Naive thymus-derived CD4-positive, alpha-beta T cell (primary cell): ENCODE measurements around the gene ATF6. TPM values are rescaled to one million over a fixed set of nuclear protein-coding genes. Genes with fewer than 3 reads are reported as not detected.

Source experiments
- ATAC-seq: fragments of 150-1000 bp; cut with Tn5 transposase; 2 replicates; pipeline ENCODE4 v1.10.0; 2021; ENCODE audit warnings: mild to moderate bottlenecking, moderate library complexity
- CTCF ChIA-PET: fragments of 350-600 bp; sonication (Branson Sonifier 250); formaldehyde crosslinking; loops from one replicate; lab custom pipeline; 2021; ENCODE audit warnings: antibody characterized with exemption; lab: Charles Lee
- POLR2A ChIA-PET: fragments of 350-600 bp; sonication (Branson Sonifier 250); formaldehyde crosslinking; loops from one replicate; lab custom pipeline; 2021; ENCODE audit warnings: antibody characterized with exemption, inconsistent platforms; lab: Charles Lee
- DNase-seq, 9 donors: peaks; one replicate each; pipeline versions ENCODE4 v3.0.0 to v3.0.0-alpha.2; 2020 to 2022; ENCODE audit warnings: mixed read lengths in 1 of 9
- H3K27ac ChIP-seq: one replicate; pipeline ENCODE4 v1.7.0; 2013; ENCODE audit warnings: mild to moderate bottlenecking, low read depth, low read length, moderate library complexity
- H3K27me3 ChIP-seq, 2 donors: one replicate each; pipeline ENCODE4 v1.7.0; 2013; ENCODE audit warnings: low read length in 2 of 2, mild to moderate bottlenecking in 2 of 2, moderate library complexity in 2 of 2; ENCODE audit not compliant: control insufficient read depth in 2 of 2, insufficient read depth in 2 of 2
- H3K36me3 ChIP-seq, 3 experiments: 1 replicate in 2 of 3; 2 replicates in 1 of 3; pipeline ENCODE4 v1.7.0; 2013; ENCODE audit warnings: low read length in 3 of 3, mild to moderate bottlenecking in 3 of 3, moderate library complexity in 1 of 3; ENCODE audit not compliant: insufficient read depth in 3 of 3, control insufficient read depth in 2 of 3
- H3K4me1 ChIP-seq, 2 donors: one replicate each; pipeline ENCODE4 v1.7.0; 2013; ENCODE audit warnings: low read length in 2 of 2, mild to moderate bottlenecking in 2 of 2, moderate library complexity in 1 of 2; ENCODE audit not compliant: control insufficient read depth in 2 of 2, insufficient read depth in 2 of 2
- H3K4me3 ChIP-seq: 2 replicates; pipeline ENCODE4 v1.7.0; 2013; ENCODE audit warnings: mild to moderate bottlenecking, low read length
- H3K9me3 ChIP-seq, 3 experiments: 1 replicate in 2 of 3; 2 replicates in 1 of 3; pipeline ENCODE4 v1.7.0; 2013; ENCODE audit warnings: low read length in 3 of 3; ENCODE audit not compliant: control insufficient read depth in 2 of 3
- H3K27ac Mint-ChIP-seq, 9 donors: one replicate each; pipeline ENCODE4 v1.8.0; 2020 to 2022; ENCODE audit warnings: mixed read lengths in 9 of 9, mild to moderate bottlenecking in 8 of 9, moderate library complexity in 5 of 9, inconsistent platforms in 2 of 9
- H3K27me3 Mint-ChIP-seq, 5 donors: one replicate each; pipeline ENCODE4 v1.8.0; 2021 to 2022; ENCODE audit warnings: mixed read lengths in 5 of 5, mild to moderate bottlenecking in 1 of 5
- H3K36me3 Mint-ChIP-seq, 5 donors: one replicate each; pipeline ENCODE4 v1.8.0; 2020 to 2022; ENCODE audit warnings: mixed read lengths in 5 of 5, mild to moderate bottlenecking in 3 of 5, inconsistent platforms in 1 of 5
- H3K4me1 Mint-ChIP-seq, 7 donors: one replicate each; pipeline ENCODE4 v1.8.0; 2020 to 2022; ENCODE audit warnings: mixed read lengths in 7 of 7, mild to moderate bottlenecking in 3 of 7, inconsistent platforms in 1 of 7
- H3K4me3 Mint-ChIP-seq, 10 donors: one replicate each; pipeline ENCODE4 v1.8.0; 2020 to 2022; ENCODE audit warnings: mild to moderate bottlenecking in 10 of 10, mixed read lengths in 10 of 10, moderate library complexity in 6 of 10, inconsistent platforms in 2 of 10
- H3K9me3 Mint-ChIP-seq, 11 donors: one replicate each; pipeline ENCODE4 v1.8.0; 2020 to 2022; ENCODE audit warnings: mixed read lengths in 11 of 11, mild to moderate bottlenecking in 4 of 11, inconsistent platforms in 1 of 11, moderate library complexity in 1 of 11
- intact Hi-C, 2 donors: fragments of 100-400 bp; cut with micrococcal nuclease; formaldehyde crosslinking; loops; one replicate each; pipeline ENCODE4 v1.15.1; 2023
- polyA plus RNA-seq, 2 donors: library from polyadenylated mRNA; unstranded; fragments of 300-500 nt; fragmentation: Illumina TruSeq; gene quantifications; one replicate each; pipeline ENCODE4 v1.2.3, GENCODE V29; 2021
- total RNA-seq, 6 experiments: library from RNA in 5 of 6; stranded (reverse) in 5 of 6; gene quantifications; 1 replicate in 5 of 6; 2 replicates in 1 of 6; pipeline ENCODE4 v1.2.3 and lab custom pipeline; 2021 to 2026

Gene ATF6
- total and polyA plus RNA-seq, 7 experiments from 2014 or later = 17.9 to 27.5 (median 22.5) TPM

GRCh38 chr1:161946071-161946987, 180.2 kb downstream of the ATF6 start:
- no peak overlapping the region for H3K27ac ChIP-seq
- DNase-seq (no peak), ATAC-seq (no peak)
- H3K4me1 Mint-ChIP-seq = peaks cover 0 to 55% (median 23%) of the 10 kb centered on the region in 7 donors
- intact Hi-C loops = no loop called here
- no peak overlapping the region for H3K4me3 Mint-ChIP-seq
- H3K27me3 ChIP-seq = no peaks in the 10 kb centered on the region
- peaks cover 19 to 62% (median 50%) of the 10 kb centered on the region in 5 donors for H3K36me3 Mint-ChIP-seq
- H3K27ac Mint-ChIP-seq = no peak overlapping the region
- H3K4me1 ChIP-seq = no peaks in the 10 kb centered on the region
- ChIA-PET POLR2A (no interaction called here), CTCF (interaction anchor here (0.6 kb wide), 1 partner anchor 76 kb away, joined by 3 read pairs; no protein-coding TSS in a partner anchor)
- H3K9me3 ChIP-seq = no peaks in the 10 kb centered on the region
- no peaks in the 10 kb centered on the region for H3K9me3 Mint-ChIP-seq
- H3K4me3 ChIP-seq = no peak overlapping the region
- H3K27me3 Mint-ChIP-seq = no peaks in the 10 kb centered on the region
- H3K36me3 ChIP-seq = peaks cover 0 to 10% (median 0%) of the 10 kb centered on the region in 3 experiments

DNA sequence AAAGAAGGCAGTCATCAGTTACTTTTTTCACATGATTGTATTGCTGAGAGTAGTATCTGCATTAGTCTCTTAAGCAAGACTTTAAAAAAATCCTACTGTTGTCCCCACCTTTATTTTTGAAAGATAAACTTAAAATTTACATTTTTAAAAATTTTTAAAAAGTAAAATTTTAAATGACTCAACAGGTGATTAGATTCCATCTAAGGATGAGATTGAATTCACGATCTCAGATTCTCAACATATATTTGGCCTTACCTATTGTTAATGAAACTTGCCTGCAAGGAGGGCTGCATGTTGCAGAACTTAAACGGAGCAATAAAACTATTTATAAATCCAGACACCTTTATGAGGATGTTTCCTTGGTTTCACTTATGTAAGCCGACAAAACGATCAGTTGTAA, 182.3 kb downstream of the ATF6 start:
- no peak overlapping the region for H3K4me3 ChIP-seq
- CTCF ChIA-PET = no interaction called here
- no peak for ATAC-seq
- Mint-ChIP-seq H3K27me3 (no peaks in the 10 kb centered on the region), H3K4me1 (peaks cover 4 to 62% (median 34%) of the 10 kb centered on the region in 7 donors), H3K9me3 (no peaks in the 10 kb centered on the region), H3K4me3 (peak overlapping the region in 2 of 10 donors; percentile 32 to 41), H3K27ac (peak overlapping the region in 6 of 9 donors; percentile 4 to 38 (median 26)), H3K36me3 (peaks cover 13 to 44% (median 40%) of the 10 kb centered on the region in 5 donors)
- no peak overlapping the region for H3K27ac ChIP-seq
- H3K4me1 ChIP-seq = peaks cover 0 to 4% of the 10 kb centered on the region in 2 donors
- H3K27me3 ChIP-seq = no peaks in the 10 kb centered on the region
- H3K36me3 ChIP-seq = peaks cover 0 to 10% (median 0%) of the 10 kb centered on the region in 3 experiments
- DNase-seq = no peak
- POLR2A ChIA-PET = no interaction called here
- intact Hi-C loops = no loop called here
- no peaks in the 10 kb centered on the region for H3K9me3 ChIP-seq

DNA sequence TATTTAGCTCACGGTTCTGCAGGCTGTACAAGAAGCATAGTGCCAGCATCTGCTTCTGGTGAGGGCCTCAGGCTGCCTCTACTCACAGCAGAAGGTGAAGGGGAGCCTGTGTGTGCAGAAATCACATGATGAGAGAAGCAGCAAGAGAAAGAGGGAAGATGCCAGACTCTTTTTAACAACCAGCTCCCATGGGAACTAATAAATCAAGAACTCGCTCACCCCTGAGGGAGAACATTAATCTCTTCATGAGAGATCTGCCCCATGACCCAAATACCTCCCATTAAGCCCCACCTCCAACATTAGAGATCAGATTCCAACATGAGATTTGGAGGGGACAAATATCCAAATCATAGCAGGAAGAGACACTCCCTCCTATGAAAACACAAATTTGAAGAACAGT, 183.4 kb downstream of the ATF6 start:
- peaks cover 0 to 8% (median 0%) of the 10 kb centered on the region in 3 experiments for H3K36me3 ChIP-seq
- CTCF ChIA-PET = no interaction called here
- no peaks in the 10 kb centered on the region for H3K9me3 ChIP-seq
- DNase-seq (no peak), ATAC-seq (no peak)
- no peaks in the 10 kb centered on the region for H3K27me3 ChIP-seq
- H3K27ac ChIP-seq = no peak overlapping the region
- H3K4me1 ChIP-seq = peaks cover 0 to 15% of the 10 kb centered on the region in 2 donors
- H3K4me3 Mint-ChIP-seq = no peak overlapping the region
- H3K36me3 Mint-ChIP-seq = peaks cover 6 to 35% (median 32%) of the 10 kb centered on the region in 5 donors
- peaks cover 13 to 68% (median 45%) of the 10 kb centered on the region in 7 donors for H3K4me1 Mint-ChIP-seq
- intact Hi-C loops = no loop called here
- H3K27me3 Mint-ChIP-seq = no peaks in the 10 kb centered on the region
- no peak overlapping the region for H3K4me3 ChIP-seq
- no peaks in the 10 kb centered on the region for H3K9me3 Mint-ChIP-seq
- POLR2A ChIA-PET = no interaction called here
- peak overlapping the region in 3 of 9 donors; percentile 6 to 62 (median 35) for H3K27ac Mint-ChIP-seq

GRCh38 chr1:161950377-161950776, 184.3 kb downstream of the ATF6 start:
- DNase-seq = no peak
- H3K27me3 Mint-ChIP-seq = no peaks in the 10 kb centered on the region
- no peak overlapping the region for H3K4me3 ChIP-seq
- no peaks in the 10 kb centered on the region for H3K27me3 ChIP-seq
- peaks cover 0 to 4% (median 0%) of the 10 kb centered on the region in 3 experiments for H3K36me3 ChIP-seq
- POLR2A ChIA-PET = no interaction called here
- no peak for ATAC-seq
- peaks cover 5 to 27% (median 23%) of the 10 kb centered on the region in 5 donors for H3K36me3 Mint-ChIP-seq
- H3K27ac Mint-ChIP-seq = peak overlapping the region in 2 of 9 donors; percentile 10 to 25
- CTCF ChIA-PET = no interaction called here
- H3K4me3 Mint-ChIP-seq = no peak overlapping the region
- no peak overlapping the region for H3K27ac ChIP-seq
- peaks cover 18 to 76% (median 54%) of the 10 kb centered on the region in 7 donors for H3K4me1 Mint-ChIP-seq
- intact Hi-C loops = no loop called here
- no peaks in the 10 kb centered on the region for H3K9me3 Mint-ChIP-seq
- no peaks in the 10 kb centered on the region for H3K9me3 ChIP-seq
- H3K4me1 ChIP-seq = peaks cover 0 to 16% of the 10 kb centered on the region in 2 donors

- Histone ChIP-seq H3K36me3 (no peaks in the 10 kb centered on the region), H3K9me3 (no peaks in the 10 kb centered on the region), H3K27me3 (no peaks in the 10 kb centered on the region), H3K27ac (no peak overlapping the region), H3K4me1 (peaks cover 0 to 16% of the 10 kb centered on the region in 2 donors), H3K4me3 (no peak overlapping the region)
- H3K9me3 Mint-ChIP-seq = no peaks in the 10 kb centered on the region
- DNase-seq (no peak), ATAC-seq (no peak)
- peak overlapping the region in 3 of 9 donors; percentile 23 to 48 (median 48) for H3K27ac Mint-ChIP-seq
- H3K4me3 Mint-ChIP-seq = no peak overlapping the region
- H3K4me1 Mint-ChIP-seq = peaks cover 18 to 80% (median 53%) of the 10 kb centered on the region in 7 donors
- H3K36me3 Mint-ChIP-seq = peaks cover 5 to 23% (median 17%) of the 10 kb centered on the region in 5 donors
- CTCF ChIA-PET = no interaction called here
- intact Hi-C loops = no loop called here
- POLR2A ChIA-PET = no interaction called here
- H3K27me3 Mint-ChIP-seq = no peaks in the 10 kb centered on the region
Measured at GRCh38 chr1:161951646-161952045, 185.5 kb downstream of the ATF6 start.

GRCh38 chr1:161952607-161953172, 186.6 kb downstream of the ATF6 start:
- Mint-ChIP-seq H3K36me3 (peaks cover 0 to 16% (median 14%) of the 10 kb centered on the region in 5 donors), H3K27me3 (no peaks in the 10 kb centered on the region), H3K4me1 (peaks cover 18 to 78% (median 53%) of the 10 kb centered on the region in 7 donors), H3K9me3 (no peaks in the 10 kb centered on the region), H3K27ac (peak overlapping the region in 3 of 9 donors; percentile 23 to 48 (median 24)), H3K4me3 (no peak overlapping the region)
- ChIA-PET CTCF (interaction anchor here (1.0 kb wide), 1 partner anchor 28 kb away, joined by 3 read pairs; no protein-coding TSS in a partner anchor), POLR2A (interaction anchor here (1.0 kb wide), 1 partner anchor 12 kb away, joined by 4 read pairs; no protein-coding TSS in a partner anchor)
- Histone ChIP-seq H3K9me3 (no peaks in the 10 kb centered on the region), H3K27me3 (no peaks in the 10 kb centered on the region), H3K36me3 (no peaks in the 10 kb centered on the region), H3K4me3 (no peak overlapping the region), H3K4me1 (peaks cover 0 to 16% of the 10 kb centered on the region in 2 donors), H3K27ac (no peak overlapping the region)
- intact Hi-C loops = no loop called here
- ATAC-seq (no peak), DNase-seq (no peak)
